GM12878 (cell line): ENCODE results near the gene CTSW. TPM values are rescaled to one million over a fixed set of nuclear protein-coding genes. Genes with fewer than 3 reads are reported as not detected.

Experiments used
- ATAC-seq: fragments of 200-7000 bp; cut with Tn5 transposase; 3 replicates; pipeline ENCODE4 v1.9.1; 2020; ENCODE audit warnings: mild to moderate bottlenecking, moderate library complexity
- BruUV-seq: library from RNA; stranded (reverse); fragments of 400-500 nt; replicated peaks from 2 replicates; lab custom pipeline; 2021; lab: Mats Ljungman, UMichigan
- CTCF ChIA-PET: fragments of 300-600 bp; sonication (Branson Sonifier 250); formaldehyde crosslinking; extraction: SDS; loops from one replicate; lab custom pipeline; 2021; ENCODE audit warnings: inconsistent platforms; lab: Yijun Ruan, JAX
- POLR2A ChIA-PET: fragments of 350-600 bp; formaldehyde crosslinking; extraction: SDS; loops from one replicate; lab custom pipeline; 2021; ENCODE audit warnings: inconsistent platforms; lab: Charles Lee
- RAD21 ChIA-PET: fragments of 300-600 bp; sonication (Branson Sonifier 250); formaldehyde crosslinking; loops from one replicate; lab custom pipeline; 2023; ENCODE audit warnings: antibody characterized with exemption; ENCODE audit not compliant: unreplicated experiment; lab: Charles Lee
- SMC1A ChIA-PET: fragments of 300-600 bp; sonication (Branson Sonifier 250); formaldehyde crosslinking; loops from one replicate; lab custom pipeline; 2023; ENCODE audit not compliant: unreplicated experiment, uncharacterized antibody; lab: Charles Lee
- DNase-seq: peaks from one replicate; pipeline ENCODE4 v3.0.0-alpha.2; 2011; ENCODE audit warnings: low read depth, low spot score
- FAIRE-seq: peaks from 3 replicates; lab custom pipeline; 2011; peaks lifted over from hg19 to GRCh38; lab: Jason Lieb, UNC
- H2AFZ ChIP-seq: 2 replicates; pipeline ENCODE4 v1.6.0; 2011; ENCODE audit warnings: low read depth, low read length, control low read depth; ENCODE audit not compliant: control insufficient read depth
- H3K27ac ChIP-seq: 2 replicates; pipeline ENCODE4 v1.5.1; 2011; ENCODE audit warnings: control low read depth; ENCODE audit not compliant: control insufficient read depth, insufficient read depth
- H3K27me3 ChIP-seq, 2 experiments: replicated peaks in 1 of 2; 2 replicates each; pipeline versions ENCODE4 v1.6.0 to v1.6.1; 2011; ENCODE audit warnings: low read length in 1 of 2; ENCODE audit not compliant: control insufficient read depth in 2 of 2, insufficient read depth in 2 of 2
- H3K36me3 ChIP-seq, 2 experiments: 2 replicates each; pipeline ENCODE4 v1.5.1; 2011; ENCODE audit warnings: low read length in 1 of 2; ENCODE audit not compliant: control insufficient read depth in 2 of 2, insufficient read depth in 2 of 2
- H3K4me1 ChIP-seq: 2 replicates; pipeline ENCODE4 v1.6.1; 2011; ENCODE audit warnings: mild to moderate bottlenecking, low read length, moderate library complexity, mixed read lengths; ENCODE audit not compliant: control insufficient read depth, insufficient read depth
- H3K4me2 ChIP-seq: 2 replicates; pipeline ENCODE4 v1.6.0; 2011; ENCODE audit warnings: control low read depth; ENCODE audit not compliant: control insufficient read depth, insufficient read depth
- H3K4me3 ChIP-seq: fragments of 200-600 bp; sonication (generic); 2 replicates; pipeline ENCODE4 v1.5.1; 2016
- H3K79me2 ChIP-seq: 2 replicates; pipeline ENCODE4 v1.6.0; 2011; ENCODE audit warnings: low read length; ENCODE audit not compliant: control insufficient read depth, insufficient read depth
- H3K9ac ChIP-seq: 2 replicates; pipeline ENCODE4 v1.8.0; 2011; ENCODE audit warnings: low read length, control low read depth, mixed read lengths; ENCODE audit not compliant: control insufficient read depth, insufficient read depth
- H3K9me3 ChIP-seq: replicated peaks from 3 replicates; pipeline ENCODE4 v1.5.1; 2011; ENCODE audit warnings: mild to moderate bottlenecking, low read length; ENCODE audit not compliant: control insufficient read depth, insufficient read depth
- H4K20me1 ChIP-seq: 2 replicates; pipeline ENCODE4 v1.6.0; 2011; ENCODE audit not compliant: control insufficient read depth, insufficient read depth
- ASH2L ChIP-seq: fragments of 300-600, 200-600 bp; sonication (generic); IDR thresholded peaks from 2 replicates; pipeline ENCODE4 v1.6.1; 2017; ENCODE audit warnings: low read depth, mild to moderate bottlenecking, borderline replicate concordance
- BMI1 ChIP-seq: fragments of 450-650 bp; IDR thresholded peaks from 2 replicates; pipeline ENCODE4 v1.6.1; 2016; ENCODE audit warnings: mild to moderate bottlenecking, moderate library complexity, borderline replicate concordance
- EED ChIP-seq: sonication (generic); IDR thresholded peaks from 2 replicates; pipeline ENCODE4 v1.6.1; 2016; ENCODE audit warnings: antibody characterized with exemption, low read depth
- IKZF2 ChIP-seq, 2 experiments: fragments of 450-650 bp; IDR thresholded peaks; 2 replicates each; pipeline ENCODE4 v1.6.1; 2017; ENCODE audit warnings: mild to moderate bottlenecking in 2 of 2, moderate library complexity in 2 of 2
- MXI1 ChIP-seq: fragments of 150-350 bp; IDR thresholded peaks from 2 replicates; pipeline ENCODE4 v1.6.1; 2011; ENCODE audit warnings: low read depth, mild to moderate bottlenecking, inconsistent platforms, low read length, improper control_type of control experiment
- NR2F1 ChIP-seq: fragments of 450-650 bp; conservative IDR thresholded peaks from 2 replicates; pipeline ENCODE4 v1.6.1; 2017; ENCODE audit warnings: mild to moderate bottlenecking
- REST ChIP-seq: IDR thresholded peaks from 2 replicates; pipeline ENCODE4 v1.6.1; 2012; ENCODE audit warnings: mild to moderate bottlenecking, low read depth, low read length
- SP1 ChIP-seq: IDR thresholded peaks from one replicate; pipeline ENCODE4 v1.6.1; 2011; ENCODE audit warnings: low read depth, low read length
- SREBF1 ChIP-seq: IDR thresholded peaks from 2 replicates; pipeline ENCODE4 v1.6.1; 2012; ENCODE audit warnings: mild to moderate bottlenecking, low read length
- SUZ12 ChIP-seq: fragments of 200-600 bp; sonication (generic); IDR thresholded peaks from one replicate; pipeline ENCODE4 v1.6.1; 2018; ENCODE audit warnings: antibody characterized with exemption, mild to moderate bottlenecking; ENCODE audit not compliant: unreplicated experiment
- TAF1 ChIP-seq: IDR thresholded peaks from 2 replicates; pipeline ENCODE4 v1.6.1; 2011; ENCODE audit warnings: mild to moderate bottlenecking, low read depth, low read length, borderline replicate concordance
- YBX1 ChIP-seq: fragments of 450-650 bp; IDR thresholded peaks from 2 replicates; pipeline ENCODE4 v1.6.1; 2016; ENCODE audit warnings: antibody characterized with exemption
- ZNF207 ChIP-seq: fragments of 450-650 bp; IDR thresholded peaks from 2 replicates; pipeline ENCODE4 v1.6.1; 2014; ENCODE audit warnings: antibody characterized with exemption, mild to moderate bottlenecking, borderline replicate concordance
- ZNF274 ChIP-seq: IDR thresholded peaks from one replicate; pipeline ENCODE4 v1.8.0; 2011; ENCODE audit not compliant: insufficient read length, insufficient read depth
- ZNF384 ChIP-seq: IDR thresholded peaks from 2 replicates; pipeline ENCODE4 v1.6.1; 2012; ENCODE audit warnings: low read depth, mild to moderate bottlenecking, low read length, improper control_type of control experiment, borderline replicate concordance
- ZZZ3 ChIP-seq: IDR thresholded peaks from 2 replicates; pipeline ENCODE4 v1.6.1; 2011; ENCODE audit warnings: low read depth; ENCODE audit not compliant: control insufficient read depth, insufficient read length
- whole genome bisulfite sequencing: methylation state at CpG from one replicate; pipeline ENCODE4 v1.1.6; 2016; ENCODE audit warnings: low lambda C conversion rate; ENCODE audit not compliant: insufficient replicate concordance, insufficient coverage; ENCODE audit errors: missing lambda C conversion rate; 5-methylcytosine and 5-hydroxymethylcytosine counted together
- in situ Hi-C: fragments of 300-500 bp; cut with MboI; formaldehyde crosslinking; loops from 9 replicates; pipeline ENCODE4 v1.14.3; 2018; ENCODE audit warnings: mixed read lengths
- intact Hi-C: fragments of 100-400 bp; cut with micrococcal nuclease; formaldehyde crosslinking; loops from one replicate; pipeline ENCODE4 v1.14.2; 2022; ENCODE audit not compliant: unreplicated experiment
- polyA plus RNA-seq, 11 experiments: library from polyadenylated mRNA; depleted of rRNA in 4 of 11; unstranded in 6 of 11; stranded (reverse) in 5 of 11; fragments of >200 nt; fragmentation: Nextera tagmentation in 4 of 11; fragmentation: Illumina TruSeq in 1 of 11; extraction: Ambion mirVana in 4 of 11; extraction: Trizol in 1 of 11; gene quantifications; 1 replicate in 1 of 11; 2 replicates in 10 of 11; pipeline versions ENCODE4 v1.2.1 to v1.2.3, GENCODE V29; 2011 to 2016; ENCODE audit warnings: inconsistent platforms in 2 of 11, missing spikeins in 2 of 11, low read depth in 1 of 11
- total RNA-seq, 4 experiments: library from RNA; depleted of rRNA in 3 of 4; stranded (reverse); fragments of >200 nt in 3 of 4; fragmentation: Illumina TruSeq in 1 of 4; extraction: Trizol in 1 of 4; gene quantifications; 2 replicates each; pipeline versions ENCODE4 v1.2.1 to v1.2.3, GENCODE V29; 2013 to 2021

CTSW gene
- total and polyA plus RNA-seq, 10 of the 15 experiments (the other 5 are each of a cell fraction or from before 2014, with no cell fraction given), result 0.53 to 12.0 (median 1.7) TPM

- Histone ChIP-seq H3K27me3 (no peaks in the 10 kb centered on the region), H3K9ac (no peak overlapping the region)
- ChIA-PET RAD21 (interaction anchor here (0.6 to 1.3 kb wide), 3 partner anchors 12 to 117 kb away, joined by 3 to 5 read pairs (median 3); partner anchors contain the start of gene MUS81), POLR2A (interaction anchor here (0.5 to 4.5 kb wide), 5 partner anchors 11 to 199 kb away, joined by 3 to 44 read pairs (median 4); partner anchors contain the start of genes CCDC85B, FIBP and MUS81)
- in situ Hi-C loops (loop anchor here (25.0 kb wide), 1 partner anchor 1635 kb away; the partner anchor contains the start of genes DNAJC4, FKBP2, NUDT22 and PPP1R14B), intact Hi-C loops (no loop called here)
- TF ChIP-seq NR2F1 (no peak), ASH2L (no peak), SREBF1 (no peak), ZNF207 (no peak), MXI1 (no peak), ZNF384 (no peak), EED (no peak), ZZZ3 (no peak), IKZF2 (IDR thresholded peaks at IDR 0.05) (no peak), TAF1 (no peak), ZNF274 (no peak), YBX1 (no peak), BMI1 (no peak), SUZ12 (no peak), SP1 (no peak), REST (no peak)
- TF ChIP-seq, all 136 proteins: peak for 0
- DNase-seq (no peak), FAIRE-seq (no peak), ATAC-seq (no peak)
- H4K20me1 ChIP-seq, result no peaks in the 10 kb centered on the region
- ChIA-PET CTCF (interaction anchor here (1.8 to 4.5 kb wide), 4 partner anchors 12 to 19 kb away, joined by 7 to 41 read pairs (median 15); partner anchors contain the start of genes CCDC85B, CFL1, FIBP and MUS81), SMC1A (interaction anchor here (1.4 to 1.5 kb wide), 2 partner anchors 12 to 18 kb away, joined by 4 to 6 read pairs; partner anchors contain the start of genes CCDC85B and MUS81)
- H3K9me3 ChIP-seq, result no peaks in the 10 kb centered on the region
- no peaks in the 10 kb centered on the region for H3K79me2 ChIP-seq
- H3K4me1 ChIP-seq, result peaks cover 11% of the 10 kb centered on the region
- 70% methylated on average over 23 of the region's 26 CpGs for WGBS
- H3K4me3 ChIP-seq, result no peak overlapping the region
- peaks cover 4 to 5% of the 10 kb centered on the region in 2 experiments; a peak in 3 of 4 replicates for H3K36me3 ChIP-seq
- no peak overlapping the region for H2AFZ ChIP-seq
- BruUV-seq, result no TSS peak
- H3K4me2 ChIP-seq, result no peak overlapping the region
- H3K27ac ChIP-seq, result no peak overlapping the region
These were observed 7.7 kb upstream of the CTSW start for GRCh38 chr11:65871811-65872548.
